Measurements from ENCODE around the gene MUC21. TPM values are rescaled to one million over a fixed set of nuclear protein-coding genes. Genes with fewer than 3 reads are reported as not detected.

Gene MUC21
- polyA plus RNA-seq, 3 donors, result not detected

DNA sequence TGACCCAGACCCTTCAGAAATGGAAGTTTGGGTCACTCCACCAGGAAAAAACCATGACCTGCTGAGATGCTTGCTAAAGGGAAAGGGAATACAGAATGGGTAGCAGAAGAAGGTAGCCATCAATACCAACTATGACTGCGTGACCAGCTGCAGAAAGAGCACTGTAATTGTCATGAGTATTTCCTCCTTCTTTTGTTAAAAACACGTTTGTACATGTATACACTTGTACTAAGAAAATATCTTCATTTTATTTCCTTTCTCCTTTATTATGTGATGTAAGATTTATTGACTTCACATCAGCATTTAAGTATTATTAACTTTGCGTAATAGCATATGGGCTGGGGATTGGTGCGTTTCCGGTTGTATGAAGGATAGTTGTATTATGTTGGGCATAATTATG is 12.6 kb upstream of the MUC21 start:
- Mint-ChIP-seq H3K27ac (no peak overlapping the region), H3K9me3 (peaks cover 0 to 2% (median 0%) of the 10 kb centered on the region in 7 donors), H3K4me3 (no peak overlapping the region), H3K27me3 (ENCODE audit: low read depth in 3 of 3) (peaks cover 2 to 12% (median 5%) of the 10 kb centered on the region in 3 donors), H3K36me3 (no peaks in the 10 kb centered on the region), H3K4me1 (peaks cover 7% of the 10 kb centered on the region)
- H4K20me1 ChIP-seq (ENCODE audit: insufficient read depth, low read length), result no peaks in the 10 kb centered on the region
- WGBS (ENCODE audit: insufficient coverage), result no CpG with 5 or more reads among the region's 5 CpGs
- H3K4me1 ChIP-seq (ENCODE audit: control insufficient read depth in 1 of 2, insufficient read depth in 2 of 2, low read length in 2 of 2), result peaks cover 5 to 10% of the 10 kb centered on the region in 2 donors
- no peaks in the 10 kb centered on the region for H3K36me3 ChIP-seq (replicated peaks in 1 of 2; ENCODE audit: control insufficient read depth in 1 of 2, insufficient read depth in 2 of 2, low read length in 2 of 2)
- no peak overlapping the region for H3K9ac ChIP-seq (ENCODE audit: insufficient read depth, low read length, poor library complexity, severe bottlenecking)
- H3K27ac ChIP-seq (ENCODE audit: low read depth in 1 of 2, low read length in 2 of 2), result no peak overlapping the region
- no peak overlapping the region for H3K4me2 ChIP-seq (replicated peaks; ENCODE audit: extremely low read depth, low read length, poor library complexity, severe bottlenecking)
- peaks cover 0 to 4% of the 10 kb centered on the region in 2 donors for H3K27me3 ChIP-seq (ENCODE audit: control insufficient read depth in 2 of 2, insufficient read depth in 2 of 2, low read length in 2 of 2)
- TF ChIP-seq CTCF (IDR thresholded peaks at IDR 0.05), result no peak
- no peak overlapping the region for H3K4me3 ChIP-seq (replicated peaks in 1 of 3; ENCODE audit: low read depth in 2 of 3, low read length in 3 of 3)
- DNase-seq, result no peak
- intact Hi-C loops (cut with micrococcal nuclease), result no loop called here
- no peaks in the 10 kb centered on the region for H3K9me3 ChIP-seq (replicated peaks in 1 of 2; ENCODE audit: control insufficient read depth in 1 of 2, insufficient read depth in 1 of 2, low read length in 2 of 2)
- no peaks in the 10 kb centered on the region for H3K79me2 ChIP-seq (ENCODE audit: insufficient read depth, low read length)
- H2AFZ ChIP-seq (ENCODE audit: insufficient read depth, low read depth, low read length, poor library complexity, severe bottlenecking), result no peak overlapping the region

GRCh38 chr6:30972816-30973215 is 10.7 kb upstream of the MUC21 start:
- no peak for DNase-seq
- Mint-ChIP-seq H3K27ac (no peak overlapping the region), H3K9me3 (peaks cover 0 to 3% (median 0%) of the 10 kb centered on the region in 7 donors), H3K4me3 (no peak overlapping the region), H3K27me3 (ENCODE audit: low read depth in 3 of 3) (peaks cover 4 to 17% (median 9%) of the 10 kb centered on the region in 3 donors), H3K36me3 (no peaks in the 10 kb centered on the region), H3K4me1 (peaks cover 7% of the 10 kb centered on the region)
- Histone ChIP-seq H3K36me3 (replicated peaks in 1 of 2; ENCODE audit: control insufficient read depth in 1 of 2, insufficient read depth in 2 of 2, low read length in 2 of 2) (no peaks in the 10 kb centered on the region), H4K20me1 (ENCODE audit: insufficient read depth, low read length) (no peaks in the 10 kb centered on the region), H3K27me3 (ENCODE audit: control insufficient read depth in 2 of 2, insufficient read depth in 2 of 2, low read length in 2 of 2) (peaks cover 0 to 4% of the 10 kb centered on the region in 2 donors), H3K4me1 (ENCODE audit: control insufficient read depth in 1 of 2, insufficient read depth in 2 of 2, low read length in 2 of 2) (peaks cover 5 to 10% of the 10 kb centered on the region in 2 donors), H3K27ac (ENCODE audit: low read depth in 1 of 2, low read length in 2 of 2) (no peak overlapping the region), H3K79me2 (ENCODE audit: insufficient read depth, low read length) (no peaks in the 10 kb centered on the region), H3K9me3 (replicated peaks in 1 of 2; ENCODE audit: control insufficient read depth in 1 of 2, insufficient read depth in 1 of 2, low read length in 2 of 2) (no peaks in the 10 kb centered on the region), H3K4me3 (replicated peaks in 1 of 3; ENCODE audit: low read depth in 2 of 3, low read length in 3 of 3) (no peak overlapping the region), H3K4me2 (replicated peaks; ENCODE audit: extremely low read depth, low read length, poor library complexity, severe bottlenecking) (no peak overlapping the region), H2AFZ (ENCODE audit: insufficient read depth, low read depth, low read length, poor library complexity, severe bottlenecking) (no peak overlapping the region), H3K9ac (ENCODE audit: insufficient read depth, low read length, poor library complexity, severe bottlenecking) (no peak overlapping the region)
- TF ChIP-seq CTCF (IDR thresholded peaks at IDR 0.05), result no peak
- 92% methylated on average over 3 of the region's 4 CpGs for WGBS (ENCODE audit: insufficient coverage)
- intact Hi-C loops (cut with micrococcal nuclease), result no loop called here
